HG03558 (cell line): ENCODE measurements around the gene ZNF837.

ENCODE experiments used
- ATAC-seq: cut with Tn5 transposase; IDR thresholded peaks from one replicate; pipeline ENCODE4 v1.9.1; 2021; ENCODE audit warnings: moderate number of reproducible peaks; ENCODE audit not compliant: unreplicated experiment; ENCODE audit errors: extremely low read depth

ZNF837 gene

DNA sequence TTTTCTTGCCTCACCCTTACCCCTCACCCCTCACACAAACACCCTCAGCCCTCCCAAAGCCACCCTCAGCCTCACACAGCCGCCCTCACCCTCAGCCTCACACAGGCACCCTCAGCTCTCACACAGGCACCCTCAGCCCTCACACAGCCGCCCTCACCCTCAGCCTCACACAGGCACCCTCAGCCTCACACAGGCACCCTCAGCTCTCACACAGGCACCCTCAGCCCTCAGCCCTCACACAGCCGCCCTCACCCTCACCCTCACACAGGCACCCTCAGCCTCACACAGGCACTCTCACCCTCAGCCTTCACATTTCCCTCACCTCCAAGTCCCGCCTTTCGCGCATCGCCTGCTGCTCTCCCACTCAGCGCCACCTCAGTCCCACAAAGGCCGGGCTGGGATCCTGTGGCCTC, 54.3 kb downstream of the ZNF837 start:
- ATAC-seq, result no peak

- ATAC-seq, result no peak
Measured at GRCh38 chr19:58325311-58326022, 55.4 kb downstream of the ZNF837 start.

GRCh38 chr19:58319241-58319640, 61.6 kb downstream of the ZNF837 start:
- no peak for ATAC-seq

DNA sequence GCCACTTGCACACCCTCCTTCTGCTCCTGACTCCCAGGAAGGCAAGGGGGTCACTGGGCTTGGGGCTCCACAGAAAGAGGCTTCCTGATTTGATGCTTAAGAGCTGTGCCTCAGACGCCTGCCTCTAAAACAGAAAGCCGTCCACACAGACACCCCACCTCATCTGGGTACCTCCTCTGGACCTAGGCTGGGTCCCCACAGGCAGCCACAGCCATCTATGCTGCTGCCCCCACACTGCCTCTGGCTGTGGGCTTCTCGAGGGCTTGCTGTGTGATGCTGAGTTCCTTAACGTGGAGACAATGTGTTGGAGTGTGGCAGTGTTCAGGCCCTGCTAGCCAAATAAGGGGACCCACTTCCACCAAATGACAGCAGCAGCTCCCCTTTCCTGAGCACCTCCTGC, 62.5 kb downstream of the ZNF837 start:
- ATAC-seq, result no peak
